Femur (tissue), 1 donor: ENCODE data around the gene STEAP2.
"Not testable (repeated sequence)": the region's sequence is repeated elsewhere in the genome, so short reads cannot be mapped to it uniquely, and the experiment has no call there.

ENCODE experiments used
- DNase-seq: peaks from one replicate; pipeline ENCODE4 v3.0.0-alpha.2; 2017

STEAP2 gene

GRCh38 chr7:90211391-90212148 lies at the start of gene STEAP2:
TSS of gene STEAP2 (plus strand) at chr7:90211740. CDS start at chr7:90225083, 13,343 bp downstream.
- peak; percentile 94 for DNase-seq

- no peak for DNase-seq
These were observed 48.0 kb upstream of the STEAP2 start for GRCh38 chr7:90163534-90163933.

GRCh38 chr7:90165724-90166123 lies 45.8 kb upstream of the STEAP2 start:
- no peak for DNase-seq

- DNase-seq: no peak
These were observed 45.4 kb upstream of the STEAP2 start for GRCh38 chr7:90166153-90166552.

- DNase-seq: no peak
These were observed 44.2 kb upstream of the STEAP2 start for GRCh38 chr7:90167361-90167760.

GRCh38 chr7:90169891-90170290 lies 41.6 kb upstream of the STEAP2 start:
- DNase-seq: no peak

GRCh38 chr7:90172121-90172520 lies 39.4 kb upstream of the STEAP2 start:
- no peak for DNase-seq

- DNase-seq: no peak
These were observed 38.9 kb upstream of the STEAP2 start for GRCh38 chr7:90172624-90173023.

GRCh38 chr7:90173127-90173844 lies 38.3 kb upstream of the STEAP2 start:
- DNase-seq: no peak

- DNase-seq: no peak
These were observed 35.9 kb upstream of the STEAP2 start for GRCh38 chr7:90175667-90176066.

- DNase-seq: no peak
These were observed 35.3 kb upstream of the STEAP2 start for GRCh38 chr7:90176195-90176594.

GRCh38 chr7:90178166-90178565 lies 33.4 kb upstream of the STEAP2 start:
- DNase-seq: no peak

GRCh38 chr7:90178679-90179278 lies 32.8 kb upstream of the STEAP2 start:
- no peak for DNase-seq

- no peak for DNase-seq
These were observed 31.4 kb upstream of the STEAP2 start for GRCh38 chr7:90180011-90180585.

- no peak for DNase-seq
These were observed 30.9 kb upstream of the STEAP2 start for GRCh38 chr7:90180649-90181048.

- no peak for DNase-seq
These were observed 30.1 kb upstream of the STEAP2 start for GRCh38 chr7:90181485-90181884.

- DNase-seq: not testable (repeated sequence)
These were observed 25.2 kb upstream of the STEAP2 start for GRCh38 chr7:90186290-90186689.

GRCh38 chr7:90187507-90188050 lies 24.0 kb upstream of the STEAP2 start:
- DNase-seq: no peak

- no peak for DNase-seq
These were observed 23.3 kb upstream of the STEAP2 start for GRCh38 chr7:90188281-90188680.

- no peak for DNase-seq
These were observed 20.5 kb upstream of the STEAP2 start for GRCh38 chr7:90190995-90191394.

GRCh38 chr7:90191648-90192047 lies 19.9 kb upstream of the STEAP2 start:
- DNase-seq: no peak

- DNase-seq: no peak
These were observed 18.4 kb upstream of the STEAP2 start for GRCh38 chr7:90192876-90193750.
